ENCODE results near the gene TUBGCP6. TPM values are rescaled to one million over a fixed set of nuclear protein-coding genes. Genes with fewer than 3 reads are reported as not detected.
A peak's percentile ranks its signal among the peaks of the same experiment; 100 is the strongest.

Gene TUBGCP6
- total RNA-seq, 6 experiments from 2014 or later = 10.4 to 22.6 (median 14.6) TPM

- Histone ChIP-seq H3K4me3 (no peak overlapping the region), H3K9me3 (no peaks in the 10 kb centered on the region), H3K27me3 (no peaks in the 10 kb centered on the region), H3K36me3 (peaks cover 0 to 14% (median 3%) of the 10 kb centered on the region in 4 donors), H3K27ac (no peak overlapping the region), H3K4me1 (peaks cover 0 to 11% (median 5%) of the 10 kb centered on the region in 4 donors)
- DNase-seq = peak in 1 of 3 donors; percentile 17
- ATAC-seq = peak in 3 of 4 donors; percentile 8 to 48 (median 34)
- WGBS (ENCODE audit: insufficient coverage, low coverage, low lambda C conversion rate, missing lambda C conversion rate) = 14% methylated on average over 1 of the region's 11 CpGs
- TF ChIP-seq CTCF (IDR thresholded peaks at IDR 0.05) (peak; percentile 22 to 40 (median 34)), POLR2A (IDR thresholded peaks at IDR 0.05) (no peak)
- intact Hi-C loops (cut with DNase I) = no loop called here
These were observed 8.0 kb downstream of the TUBGCP6 start for GRCh38 chr22:50236731-50237409.

- H3K4me3 ChIP-seq = no peak overlapping the region
- ATAC-seq (no peak), DNase-seq (peak in 1 of 3 donors; percentile 11)
- H3K27me3 ChIP-seq = no peaks in the 10 kb centered on the region
- intact Hi-C loops (cut with DNase I) = no loop called here
- no peaks in the 10 kb centered on the region for H3K9me3 ChIP-seq
- TF ChIP-seq CTCF (IDR thresholded peaks at IDR 0.05) (no peak), POLR2A (IDR thresholded peaks at IDR 0.05) (no peak)
- 87% methylated on average over 3 of the region's 18 CpGs for WGBS (ENCODE audit: insufficient coverage, low coverage, low lambda C conversion rate, missing lambda C conversion rate)
- no peak overlapping the region for H3K27ac ChIP-seq
- peaks cover 0 to 18% (median 3%) of the 10 kb centered on the region in 4 donors for H3K36me3 ChIP-seq
- H3K4me1 ChIP-seq = no peaks in the 10 kb centered on the region
These were observed 11.6 kb downstream of the TUBGCP6 start for GRCh38 chr22:50233223-50233622.

DNA sequence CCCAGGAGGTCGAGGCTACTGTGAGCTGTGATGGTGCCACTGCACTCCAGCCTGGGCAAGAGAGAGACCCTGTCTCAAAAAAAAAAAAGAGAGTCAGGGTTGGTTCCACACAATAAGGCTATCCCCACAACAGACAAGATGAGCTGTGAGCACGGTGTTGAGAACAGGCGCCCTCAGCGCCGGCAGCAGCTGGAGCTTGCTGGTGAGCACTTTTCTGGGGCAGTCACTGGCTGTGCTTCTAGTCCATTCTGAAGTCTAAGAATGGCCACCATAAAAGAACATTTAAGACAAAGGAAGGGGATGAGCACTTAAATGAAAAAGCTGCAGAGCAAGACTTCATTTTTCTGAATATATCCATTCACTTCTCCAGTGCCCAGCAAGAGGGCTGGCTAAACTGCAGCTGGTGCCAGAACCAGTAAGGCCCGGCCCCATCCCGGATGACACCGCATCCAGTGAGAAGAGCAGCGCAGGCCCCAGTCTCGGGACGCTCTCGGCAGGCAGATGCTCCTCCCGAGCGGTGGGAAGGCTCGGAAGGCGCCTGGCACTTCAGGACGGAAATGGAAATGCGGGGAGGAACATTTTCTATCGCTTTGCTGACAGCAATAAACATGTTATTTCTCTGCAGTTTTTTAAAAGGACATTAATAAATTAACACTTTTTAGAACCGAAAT lies 12.2 kb downstream of the TUBGCP6 start:
- intact Hi-C loops (cut with DNase I) = no loop called here
- H3K27ac ChIP-seq = no peak overlapping the region
- ATAC-seq = no peak
- no peaks in the 10 kb centered on the region for H3K4me1 ChIP-seq
- H3K9me3 ChIP-seq = no peaks in the 10 kb centered on the region
- no peaks in the 10 kb centered on the region for H3K27me3 ChIP-seq
- 94% methylated on average over 15 of the region's 20 CpGs for WGBS (ENCODE audit: insufficient coverage, low coverage, low lambda C conversion rate, missing lambda C conversion rate)
- TF ChIP-seq POLR2A (IDR thresholded peaks at IDR 0.05) (no peak), CTCF (IDR thresholded peaks at IDR 0.05) (no peak)
- no peak overlapping the region for H3K4me3 ChIP-seq
- no peak for DNase-seq
- H3K36me3 ChIP-seq = peaks cover 0 to 18% (median 3%) of the 10 kb centered on the region in 4 donors

DNA sequence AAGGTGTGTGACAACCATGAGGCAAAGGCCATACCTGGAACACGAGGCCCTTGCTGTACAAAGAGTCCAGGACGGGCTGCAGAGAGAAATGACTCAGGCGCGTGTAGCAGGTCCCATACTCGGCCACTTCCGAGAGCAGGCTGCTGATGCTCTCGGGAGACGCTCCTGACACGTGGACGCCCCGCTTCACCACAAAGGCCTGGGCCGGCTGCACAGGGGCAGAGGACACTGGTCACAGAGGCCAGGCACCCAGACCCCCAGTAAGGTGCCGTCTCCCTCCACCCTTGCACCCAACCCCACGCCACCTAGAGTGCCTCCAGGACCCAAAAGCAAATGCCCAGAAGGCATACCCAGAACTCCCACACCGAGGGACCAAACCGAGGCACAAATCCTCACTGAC lies 15.5 kb downstream of the TUBGCP6 start:
- Histone ChIP-seq H3K36me3 (peaks cover 0 to 30% (median 3%) of the 10 kb centered on the region in 4 donors), H3K27ac (no peak overlapping the region), H3K9me3 (no peaks in the 10 kb centered on the region), H3K4me3 (no peak overlapping the region), H3K4me1 (no peaks in the 10 kb centered on the region), H3K27me3 (no peaks in the 10 kb centered on the region)
- peak in 1 of 3 donors; percentile 16 for DNase-seq
- WGBS (ENCODE audit: insufficient coverage, low coverage, low lambda C conversion rate, missing lambda C conversion rate) = 82% methylated on average over 2 of the region's 16 CpGs
- intact Hi-C loops (cut with DNase I) = no loop called here
- no peak for ATAC-seq
- no peak for TF ChIP-seq CTCF (IDR thresholded peaks at IDR 0.05)
- no peak for TF ChIP-seq POLR2A (IDR thresholded peaks at IDR 0.05)
